Fibroblast of skin of right quadriceps (primary cell): ENCODE data around the gene CLEC14A.

ENCODE experiments used
- DNase-seq: peaks from one replicate; pipeline ENCODE4 v3.0.0-alpha.2; 2013

Gene CLEC14A

DNA sequence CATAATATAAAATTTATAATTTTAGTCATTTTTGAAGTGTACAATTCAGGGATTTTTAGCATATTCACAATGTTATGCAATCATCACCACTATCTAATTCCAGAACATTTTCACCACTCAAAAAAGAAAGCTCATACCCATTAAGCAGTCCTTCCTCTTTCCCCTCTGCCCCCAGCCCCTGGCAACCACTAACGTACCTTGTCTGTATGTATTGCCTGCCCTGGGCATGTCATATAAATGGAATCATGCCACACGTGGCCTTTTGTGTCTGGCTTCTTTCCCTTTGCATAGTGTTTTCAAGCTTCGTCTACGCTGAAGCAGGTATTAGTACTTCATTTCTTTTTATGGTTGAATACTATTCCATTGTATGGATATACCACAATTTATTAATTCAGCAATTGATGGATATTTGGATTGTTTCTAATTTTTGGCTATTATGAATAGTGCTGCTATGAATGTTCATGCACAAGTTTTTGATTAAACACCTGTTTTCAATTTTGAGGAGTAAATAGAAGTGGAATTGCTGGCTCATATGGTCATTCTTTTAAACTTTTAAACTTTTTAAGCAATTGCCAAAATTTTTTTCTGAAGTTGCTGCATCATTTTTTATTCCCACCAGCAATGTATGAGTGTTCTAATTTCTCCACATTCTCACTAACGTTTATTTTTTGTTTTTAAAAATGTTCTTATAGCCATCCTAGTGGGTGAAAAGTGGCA is 49.8 kb downstream of the CLEC14A start:
- DNase-seq = no peak

GRCh38 chr14:38205119-38205813 is 50.6 kb downstream of the CLEC14A start:
- no peak for DNase-seq

DNA sequence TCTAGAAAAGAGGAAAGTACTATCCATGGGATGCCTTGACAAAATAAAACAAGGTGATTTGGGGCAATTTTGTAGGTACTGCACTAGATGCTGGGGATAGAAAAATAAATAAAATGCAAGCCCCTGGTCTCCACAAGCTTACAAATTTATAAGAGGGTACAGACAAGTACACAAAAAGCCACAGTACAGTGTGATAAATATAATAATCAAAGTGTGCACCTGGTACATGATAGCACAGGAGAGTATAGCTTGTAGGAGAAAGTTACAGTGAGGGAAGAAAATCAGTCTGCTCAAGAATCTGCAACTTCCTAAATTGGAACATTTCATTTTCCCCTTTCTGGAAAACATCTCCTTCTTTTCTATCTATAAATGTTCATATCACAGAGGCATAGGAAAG is 51.2 kb downstream of the CLEC14A start:
- no peak for DNase-seq
